ENCODE measurements around the gene TTYH2. TPM values are rescaled to one million over a fixed set of nuclear protein-coding genes. Genes with fewer than 3 reads are reported as not detected.

The TTYH2 gene
- total and polyA plus RNA-seq, 2 of the 4 experiments (the other 2 are of a cell fraction), result 2.3 to 6.8 TPM

DNA sequence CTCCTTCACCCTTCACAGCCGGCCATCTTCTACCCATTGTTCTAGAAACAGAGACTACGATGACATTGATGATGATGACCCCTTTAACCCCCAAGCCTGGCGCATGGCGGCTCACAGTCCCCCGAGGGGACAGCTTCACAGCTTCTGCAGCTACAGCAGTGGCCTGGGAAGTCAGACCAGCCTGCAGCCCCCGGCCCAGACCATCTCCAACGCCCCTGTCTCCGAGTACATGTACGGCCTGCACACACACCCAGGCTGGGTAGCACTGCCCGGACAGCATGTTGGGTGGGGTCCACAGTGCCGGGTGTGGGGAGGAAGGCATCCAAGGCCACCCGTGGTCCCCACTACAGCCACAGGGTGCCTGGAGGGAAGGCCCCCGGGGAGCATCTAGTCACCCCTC, 39.7 kb downstream of the TTYH2 start:
- Histone ChIP-seq H3K18ac (ENCODE audit: low read depth, low read length) (no peak overlapping the region), H2AFZ (replicated peaks; ENCODE audit: low read length, poor library complexity) (no peak overlapping the region), H2BK15ac (ENCODE audit: low read depth, low read length) (no peak overlapping the region), H2BK5ac (ENCODE audit: low read depth, low read length, poor library complexity, severe bottlenecking) (no peak overlapping the region), H4K8ac (ENCODE audit: low read depth in 2 of 2, low read length in 2 of 2) (no peak overlapping the region), H2BK120ac (ENCODE audit: low read depth, low read length) (no peak overlapping the region), H2AK9ac (replicated peaks; ENCODE audit: low read depth, low read length, poor library complexity) (no peak overlapping the region), H3K4ac (ENCODE audit: low read depth, low read length) (no peak overlapping the region), H3K36me3 (ENCODE audit: control insufficient read depth, insufficient read depth, low read length) (no peaks in the 10 kb centered on the region), H3K14ac (replicated peaks; ENCODE audit: low read depth, low read length) (no peak overlapping the region), H3K4me3 (ENCODE audit: insufficient read depth, low read depth, low read length) (no peak overlapping the region), H4K20me1 (ENCODE audit: insufficient read depth, low read length) (no peaks in the 10 kb centered on the region), H3K56ac (ENCODE audit: extremely low read depth, insufficient read depth, low read length) (no peak overlapping the region), H3K23ac (ENCODE audit: low read depth, low read length) (no peak overlapping the region), H3K9me1 (ENCODE audit: insufficient read depth, low read length) (no peaks in the 10 kb centered on the region), H2BK20ac (ENCODE audit: low read depth, low read length) (no peak overlapping the region), H2AK5ac (ENCODE audit: low read depth, low read length) (no peak overlapping the region), H3K27ac (ENCODE audit: insufficient read depth, low read length) (no peak overlapping the region), H4K5ac (ENCODE audit: low read depth, low read length) (no peak overlapping the region), H3K9ac (ENCODE audit: low read depth, low read length) (no peak overlapping the region), H4K91ac (ENCODE audit: insufficient read depth, low read depth, low read length) (no peak overlapping the region), H3K9me3 (ENCODE audit: control insufficient read depth, insufficient read depth, low read length) (no peaks in the 10 kb centered on the region), H3K27me3 (ENCODE audit: control insufficient read depth, insufficient read depth, low read length) (no peaks in the 10 kb centered on the region), H3K79me1 (ENCODE audit: low read depth in 1 of 2, low read length in 2 of 2) (no peaks in the 10 kb centered on the region), H3K4me2 (ENCODE audit: low read depth, low read length) (no peak overlapping the region), H3K4me1 (ENCODE audit: control insufficient read depth, insufficient read depth, low read length) (no peaks in the 10 kb centered on the region)
- WGBS, 2 experiments (ENCODE audit: extremely low coverage in 2 of 2, insufficient read length in 1 of 2), result no CpG with 5 or more reads among the region's 13 CpGs
- BruUV-seq (replicated peaks), result no TSS peak
- DNase-seq (no peak), ATAC-seq (ENCODE audit: low read depth) (no peak)
- dilution Hi-C loops (cut with HindIII; ENCODE audit: low sequenced_read_pairs, unreplicated experiment) (no loop called here), in situ Hi-C loops (cut with MboI; ENCODE audit: low sequenced_read_pairs) (no loop called here), intact Hi-C loops (cut with micrococcal nuclease) (no loop called here)
- CTCF ChIA-PET, result no interaction called here
- TF ChIP-seq CHD1 (IDR thresholded peaks at IDR 0.05; ENCODE audit: low read depth, low read length) (no peak), RCOR1 (IDR thresholded peaks at IDR 0.05; ENCODE audit: insufficient replicate concordance, low read length) (no peak), MXI1 (IDR thresholded peaks at IDR 0.05; ENCODE audit: borderline replicate concordance, low read depth, low read length) (no peak), CEBPB (IDR thresholded peaks at IDR 0.05; ENCODE audit: low read depth, low read length) (no peak), POLR2A (IDR thresholded peaks at IDR 0.05; ENCODE audit: low read depth, low read length) (no peak), NFE2L2 (IDR thresholded peaks at IDR 0.05; ENCODE audit: low read depth, low read length) (no peak), RAD21 (IDR thresholded peaks at IDR 0.05; ENCODE audit: low read length) (no peak), MAFK (IDR thresholded peaks at IDR 0.05; ENCODE audit: low read depth, low read length) (no peak), FOS (IDR thresholded peaks at IDR 0.05; ENCODE audit: low read depth, low read length) (no peak), MAZ (IDR thresholded peaks at IDR 0.05; ENCODE audit: borderline replicate concordance, low read depth, low read length) (no peak), BHLHE40 (IDR thresholded peaks at IDR 0.05; ENCODE audit: low read depth, low read length) (no peak), RFX5 (IDR thresholded peaks at IDR 0.05; ENCODE audit: low read depth, low read length) (no peak), SMC3 (IDR thresholded peaks at IDR 0.05; ENCODE audit: low read depth, low read length) (no peak)
- TF ChIP-seq, protein P1, sequence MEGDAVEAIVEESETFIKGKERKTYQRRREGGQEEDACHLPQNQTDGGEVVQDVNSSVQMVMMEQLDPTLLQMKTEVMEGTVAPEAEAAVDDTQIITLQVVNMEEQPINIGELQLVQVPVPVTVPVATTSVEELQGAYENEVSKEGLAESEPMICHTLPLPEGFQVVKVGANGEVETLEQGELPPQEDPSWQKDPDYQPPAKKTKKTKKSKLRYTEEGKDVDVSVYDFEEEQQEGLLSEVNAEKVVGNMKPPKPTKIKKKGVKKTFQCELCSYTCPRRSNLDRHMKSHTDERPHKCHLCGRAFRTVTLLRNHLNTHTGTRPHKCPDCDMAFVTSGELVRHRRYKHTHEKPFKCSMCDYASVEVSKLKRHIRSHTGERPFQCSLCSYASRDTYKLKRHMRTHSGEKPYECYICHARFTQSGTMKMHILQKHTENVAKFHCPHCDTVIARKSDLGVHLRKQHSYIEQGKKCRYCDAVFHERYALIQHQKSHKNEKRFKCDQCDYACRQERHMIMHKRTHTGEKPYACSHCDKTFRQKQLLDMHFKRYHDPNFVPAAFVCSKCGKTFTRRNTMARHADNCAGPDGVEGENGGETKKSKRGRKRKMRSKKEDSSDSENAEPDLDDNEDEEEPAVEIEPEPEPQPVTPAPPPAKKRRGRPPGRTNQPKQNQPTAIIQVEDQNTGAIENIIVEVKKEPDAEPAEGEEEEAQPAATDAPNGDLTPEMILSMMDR (conservative IDR thresholded peaks at IDR 0.05; ENCODE audit: low read depth, low read length), result no peak
- TF ChIP-seq, protein P2, sequence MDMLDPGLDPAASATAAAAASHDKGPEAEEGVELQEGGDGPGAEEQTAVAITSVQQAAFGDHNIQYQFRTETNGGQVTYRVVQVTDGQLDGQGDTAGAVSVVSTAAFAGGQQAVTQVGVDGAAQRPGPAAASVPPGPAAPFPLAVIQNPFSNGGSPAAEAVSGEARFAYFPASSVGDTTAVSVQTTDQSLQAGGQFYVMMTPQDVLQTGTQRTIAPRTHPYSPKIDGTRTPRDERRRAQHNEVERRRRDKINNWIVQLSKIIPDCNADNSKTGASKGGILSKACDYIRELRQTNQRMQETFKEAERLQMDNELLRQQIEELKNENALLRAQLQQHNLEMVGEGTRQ (IDR thresholded peaks at IDR 0.05; ENCODE audit: low read depth, low read length), result no peak
- TF ChIP-seq, protein P3, sequence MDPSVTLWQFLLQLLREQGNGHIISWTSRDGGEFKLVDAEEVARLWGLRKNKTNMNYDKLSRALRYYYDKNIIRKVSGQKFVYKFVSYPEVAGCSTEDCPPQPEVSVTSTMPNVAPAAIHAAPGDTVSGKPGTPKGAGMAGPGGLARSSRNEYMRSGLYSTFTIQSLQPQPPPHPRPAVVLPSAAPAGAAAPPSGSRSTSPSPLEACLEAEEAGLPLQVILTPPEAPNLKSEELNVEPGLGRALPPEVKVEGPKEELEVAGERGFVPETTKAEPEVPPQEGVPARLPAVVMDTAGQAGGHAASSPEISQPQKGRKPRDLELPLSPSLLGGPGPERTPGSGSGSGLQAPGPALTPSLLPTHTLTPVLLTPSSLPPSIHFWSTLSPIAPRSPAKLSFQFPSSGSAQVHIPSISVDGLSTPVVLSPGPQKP (IDR thresholded peaks at IDR 0.05; ENCODE audit: borderline replicate concordance, low read depth, low read length), result no peak
- POLR2A ChIA-PET (ENCODE audit: unreplicated experiment), result no interaction called here
